ENCODE measurements around the gene AOX1.
"Not testable (repeated sequence)": the region's sequence is repeated elsewhere in the genome, so short reads cannot be mapped to it uniquely, and the experiment has no call there.

AOX1 gene

GRCh38 chr2:200703926-200704637 lies 118.3 kb downstream of the AOX1 start:
- DNase-seq, result no peak

- DNase-seq, result no peak
Measured at GRCh38 chr2:200705305-200706041, 119.7 kb downstream of the AOX1 start.

- no peak for DNase-seq
Measured at GRCh38 chr2:200708943-200709342, 123.1 kb downstream of the AOX1 start.

- peak; percentile 20 to 28 for DNase-seq
Measured at GRCh38 chr2:200713003-200713703, 127.3 kb downstream of the AOX1 start.

GRCh38 chr2:200713704-200714064 lies 127.9 kb downstream of the AOX1 start:
- no peak for DNase-seq

GRCh38 chr2:200715014-200715413 lies 129.2 kb downstream of the AOX1 start:
- DNase-seq, result not testable (repeated sequence)

GRCh38 chr2:200716386-200716785 lies 130.6 kb downstream of the AOX1 start:
- DNase-seq, result no peak

Data from NCI-H1930 (cell line).